Activated CD8-positive, alpha-beta memory T cell treated with anti-CD3 and anti-CD28 coated beads for 4 hours (primary cell): Measurements from ENCODE around the gene TBC1D5.

Experiments used
- DNase-seq, 2 donors: peaks; one replicate each; pipeline ENCODE4 v3.0.0-alpha.2; 2020; ENCODE audit warnings: low read depth in 2 of 2

The TBC1D5 gene

DNA sequence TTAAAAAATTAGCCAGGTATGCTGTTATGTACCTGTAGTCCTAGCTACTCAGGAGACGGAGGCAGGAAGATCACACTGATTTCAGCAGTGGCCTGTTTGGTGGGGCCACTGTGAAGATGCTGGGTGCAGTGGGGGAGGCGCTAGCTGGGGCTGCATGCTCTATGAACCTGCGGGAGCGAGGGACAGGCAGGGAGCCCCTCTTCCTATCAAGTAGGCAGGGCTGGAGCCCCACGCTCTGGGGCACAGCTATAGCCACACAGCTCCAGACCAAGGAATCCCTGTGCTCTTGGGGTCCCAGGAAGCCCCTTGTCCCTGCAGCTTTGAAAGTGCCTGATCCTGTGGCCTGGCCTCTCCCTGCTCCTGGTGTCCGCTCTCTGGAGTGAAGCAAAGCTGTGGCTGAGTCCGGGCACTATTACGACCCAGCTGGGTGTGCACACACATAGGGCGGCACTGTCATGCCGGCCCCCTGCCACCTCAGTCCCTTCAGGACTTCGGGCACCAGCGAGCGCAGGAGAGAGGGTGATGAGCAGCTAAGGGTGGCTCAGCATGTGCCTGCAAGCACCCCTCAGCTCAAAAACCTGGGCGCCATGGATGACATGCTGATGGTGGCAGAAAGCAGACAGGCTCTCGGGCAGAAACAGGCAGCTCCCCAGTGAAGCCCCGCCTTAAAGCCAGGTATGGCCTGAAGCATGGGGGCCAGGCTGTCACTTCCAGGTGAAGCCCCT, 262.6 kb downstream of the TBC1D5 start:
- DNase-seq = no peak

DNA sequence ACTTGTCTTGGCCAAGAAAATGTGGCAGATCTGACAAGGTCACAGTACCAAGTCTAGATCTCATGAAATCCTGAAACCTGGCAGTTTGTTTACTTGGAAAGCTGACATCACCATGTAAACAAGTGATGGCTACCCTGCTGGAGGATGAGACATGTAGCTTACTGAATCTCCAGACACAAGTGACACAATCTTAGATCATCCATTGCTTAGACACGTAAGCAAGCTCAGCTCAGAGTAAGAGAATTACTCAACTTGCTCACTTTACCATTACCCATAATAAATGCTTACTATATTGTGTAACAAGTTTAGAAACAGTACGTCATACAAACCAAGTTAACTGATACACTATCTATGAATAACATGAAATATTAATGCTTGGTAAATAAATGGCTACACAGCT, 263.8 kb downstream of the TBC1D5 start:
- no peak for DNase-seq

DNA sequence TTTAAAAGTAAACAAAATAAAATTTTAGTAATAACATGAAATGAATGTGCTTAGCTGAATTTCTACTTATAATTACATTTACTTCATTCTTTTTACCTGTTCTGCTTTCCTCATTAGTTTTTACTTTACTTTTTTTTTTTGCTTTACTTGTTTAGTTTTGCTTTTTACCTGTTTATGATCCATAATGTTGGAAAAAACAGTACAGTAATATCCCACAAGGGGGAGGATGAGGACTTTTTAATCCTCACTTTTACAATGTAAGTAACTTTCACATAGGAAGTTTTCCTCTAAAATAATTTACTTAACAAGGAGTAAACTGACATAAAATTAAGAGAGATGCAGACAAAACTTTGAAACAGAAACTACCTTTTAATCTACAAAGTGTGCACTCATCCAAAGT, 268.7 kb downstream of the TBC1D5 start:
- no peak for DNase-seq

GRCh38 chr3:17469954-17470353, 272.5 kb downstream of the TBC1D5 start:
- no peak for DNase-seq

- DNase-seq = no peak
Measured at GRCh38 chr3:17469520-17469919, 272.9 kb downstream of the TBC1D5 start.

- DNase-seq = no peak
Measured at GRCh38 chr3:17466028-17466427, 276.4 kb downstream of the TBC1D5 start.

GRCh38 chr3:17459470-17459993, 282.9 kb downstream of the TBC1D5 start:
- DNase-seq = no peak

GRCh38 chr3:17456650-17457049, 285.8 kb downstream of the TBC1D5 start:
- no peak for DNase-seq

GRCh38 chr3:17456046-17456445, 286.4 kb downstream of the TBC1D5 start:
- DNase-seq = no peak

- no peak for DNase-seq
Measured at GRCh38 chr3:17444865-17445264, 297.6 kb downstream of the TBC1D5 start.

DNA sequence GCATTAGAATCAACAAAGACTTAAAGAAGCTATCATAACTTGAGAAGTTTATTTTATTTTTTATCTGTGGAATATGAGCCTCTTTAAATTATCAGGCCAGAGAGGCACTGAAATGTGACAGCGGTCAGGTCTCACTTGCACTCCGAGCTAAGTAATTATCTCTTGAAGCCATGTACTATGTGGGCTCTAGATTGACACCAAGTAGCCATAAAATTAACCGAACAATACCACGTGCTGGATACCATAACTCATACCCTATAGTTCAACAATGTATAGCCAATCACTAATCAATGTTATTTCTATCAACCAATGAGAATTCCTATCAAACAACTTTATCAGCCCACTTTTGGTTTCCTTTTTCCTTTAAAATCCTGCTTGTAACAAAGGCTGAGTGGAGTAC, 299.3 kb downstream of the TBC1D5 start:
- DNase-seq = no peak

- no peak for DNase-seq
Measured at GRCh38 chr3:17442332-17443049, 299.9 kb downstream of the TBC1D5 start.

- no peak for DNase-seq
Measured at GRCh38 chr3:17433876-17434275, 308.6 kb downstream of the TBC1D5 start.

GRCh38 chr3:17432236-17432635, 310.2 kb downstream of the TBC1D5 start:
- DNase-seq = no peak

- no peak for DNase-seq
Measured at GRCh38 chr3:17431484-17432045, 310.9 kb downstream of the TBC1D5 start.

DNA sequence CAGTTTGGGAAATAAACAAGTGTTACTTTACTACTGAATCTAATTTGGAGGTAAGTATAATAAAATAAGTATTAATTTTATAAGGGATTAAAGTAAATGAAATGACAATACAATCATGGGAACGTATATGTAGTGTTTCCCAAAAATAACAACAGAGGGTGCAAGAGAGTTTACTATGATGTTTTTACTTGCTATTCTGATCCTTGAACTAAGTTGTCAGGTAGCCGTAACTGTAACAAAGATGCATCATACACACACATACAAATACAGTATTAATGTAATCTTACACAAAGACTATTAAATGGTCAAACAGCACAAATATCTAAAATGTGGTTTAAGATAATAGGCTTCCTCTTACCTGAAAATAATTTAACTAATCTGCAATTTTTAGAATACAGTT, 311.4 kb downstream of the TBC1D5 start:
- DNase-seq = no peak

GRCh38 chr3:17430582-17430981, 311.8 kb downstream of the TBC1D5 start:
- no peak for DNase-seq

DNA sequence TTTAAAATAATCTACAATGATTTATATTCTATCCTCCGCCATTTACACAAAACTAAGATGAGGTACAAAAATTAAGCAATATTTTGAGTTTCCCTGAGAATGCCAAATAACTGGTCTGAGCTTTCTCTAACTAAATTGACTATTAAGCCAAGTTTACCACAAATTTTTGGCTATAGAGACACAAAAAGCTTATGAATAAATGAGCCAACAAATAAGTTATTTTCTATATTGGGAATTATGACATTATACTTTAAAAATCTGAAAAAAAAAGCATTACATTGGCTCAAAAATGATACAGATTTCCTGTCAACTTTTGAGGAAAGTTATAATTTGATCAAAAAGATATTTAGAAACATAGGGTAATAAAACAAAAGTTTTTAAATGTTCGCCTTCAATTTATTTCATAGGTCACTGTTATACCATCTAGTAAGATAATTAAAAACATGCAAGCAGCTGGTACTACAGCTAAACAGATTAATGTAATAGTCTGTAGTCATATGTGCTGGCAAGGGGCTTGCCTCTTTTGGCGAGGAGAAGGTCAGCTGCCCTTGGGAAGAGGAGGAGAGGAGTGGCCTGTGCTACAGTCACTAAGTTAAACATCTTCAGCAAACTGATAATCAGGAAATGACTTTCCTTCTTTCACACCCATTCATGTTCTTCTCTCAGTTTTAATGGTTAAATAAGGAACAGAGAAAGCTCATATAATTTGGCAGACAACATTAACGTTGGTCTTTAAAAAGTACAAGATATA, 318.5 kb downstream of the TBC1D5 start:
- no peak for DNase-seq

DNA sequence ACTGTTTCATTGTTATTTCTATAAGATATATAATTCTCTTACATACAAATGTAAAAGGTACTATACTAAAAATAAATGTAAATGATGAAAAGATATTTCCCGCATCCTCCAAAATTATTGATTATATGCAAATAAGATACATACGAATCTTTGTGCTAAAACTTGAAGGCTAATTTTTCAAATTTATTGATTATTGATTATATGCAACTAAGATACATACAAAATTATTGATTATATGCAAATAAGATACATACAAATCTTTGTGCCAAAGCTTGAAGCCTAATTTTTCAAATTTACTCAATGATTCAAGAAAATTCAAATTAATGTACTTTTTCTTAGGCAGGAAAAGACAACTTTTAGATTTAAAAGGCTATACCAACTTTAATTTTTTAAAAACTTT, 319.8 kb downstream of the TBC1D5 start:
- DNase-seq = no peak

- DNase-seq = no peak
Measured at GRCh38 chr3:17420668-17421067, 321.8 kb downstream of the TBC1D5 start.

- peak in 1 of 2 donors; percentile 1 for DNase-seq
Measured at GRCh38 chr3:17412950-17413530, 329.4 kb downstream of the TBC1D5 start.
